Stimulated activated memory B cell treated with anti-CD40 and anti-IgM and Interleukin-4, amounts not matched to agents 10 μg/mL and 1 μg/mL and 100 μg/mL, for 72 hours (primary cell): ENCODE measurements around the gene NAV2.

ENCODE experiments used
- ATAC-seq: fragments of 150-1000 bp; cut with Tn5 transposase; 2 replicates; pipeline ENCODE4 v1.10.0; 2021
- H3K27ac Mint-ChIP-seq: one replicate; pipeline ENCODE4 v1.8.0; 2022; ENCODE audit warnings: mild to moderate bottlenecking, mixed read lengths
- H3K27me3 Mint-ChIP-seq: one replicate; pipeline ENCODE4 v1.8.0; 2022; ENCODE audit warnings: mixed read lengths
- H3K36me3 Mint-ChIP-seq: one replicate; pipeline ENCODE4 v1.8.0; 2022; ENCODE audit warnings: mixed read lengths
- H3K4me1 Mint-ChIP-seq: one replicate; pipeline ENCODE4 v1.8.0; 2022; ENCODE audit warnings: mixed read lengths
- H3K4me3 Mint-ChIP-seq: one replicate; pipeline ENCODE4 v1.8.0; 2022; ENCODE audit warnings: mild to moderate bottlenecking, moderate library complexity, mixed read lengths
- H3K9me3 Mint-ChIP-seq: one replicate; pipeline ENCODE4 v1.8.0; 2022; ENCODE audit warnings: mixed read lengths

NAV2 gene

DNA sequence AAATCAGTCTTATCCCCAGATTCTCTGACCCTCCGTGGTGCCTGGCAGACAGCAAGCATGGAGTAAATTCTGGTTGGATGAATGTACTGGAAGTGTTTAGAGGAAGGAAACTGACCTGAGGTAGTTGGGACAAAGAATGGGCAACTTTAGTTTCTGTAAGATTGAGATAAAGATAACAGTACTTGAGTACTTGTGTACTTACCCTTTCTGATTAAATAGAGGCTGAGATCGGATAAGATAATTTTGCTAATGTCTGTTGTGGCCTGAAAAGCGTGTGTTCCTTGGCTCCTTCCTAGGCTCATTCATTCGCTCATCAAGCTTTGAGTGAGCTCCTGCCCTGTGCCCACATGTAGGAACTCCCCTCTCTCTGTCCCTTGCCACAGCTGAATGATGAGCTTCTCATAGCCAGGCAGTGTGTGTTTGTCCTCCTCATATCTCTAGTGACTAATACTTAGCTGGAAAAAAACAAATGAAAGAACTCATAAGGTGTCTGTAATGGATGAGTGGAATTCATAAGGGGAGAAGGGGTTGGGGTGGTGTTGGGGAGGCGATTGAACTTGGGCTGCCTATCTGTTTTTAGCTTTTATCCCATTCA is 329.5 kb downstream of the NAV2 start:
- Mint-ChIP-seq H3K9me3 (no peaks in the 10 kb centered on the region), H3K27me3 (peaks cover 39% of the 10 kb centered on the region), H3K4me1 (peaks cover 10% of the 10 kb centered on the region), H3K36me3 (no peaks in the 10 kb centered on the region), H3K27ac (no peak overlapping the region), H3K4me3 (no peak overlapping the region)
- no peak for ATAC-seq

- Mint-ChIP-seq H3K4me3 (no peak overlapping the region), H3K27ac (no peak overlapping the region), H3K9me3 (no peaks in the 10 kb centered on the region), H3K27me3 (peaks cover 38% of the 10 kb centered on the region), H3K4me1 (peaks cover 14% of the 10 kb centered on the region), H3K36me3 (no peaks in the 10 kb centered on the region)
- no peak for ATAC-seq
Observed at GRCh38 chr11:20042811-20043341, 330.2 kb downstream of the NAV2 start.

DNA sequence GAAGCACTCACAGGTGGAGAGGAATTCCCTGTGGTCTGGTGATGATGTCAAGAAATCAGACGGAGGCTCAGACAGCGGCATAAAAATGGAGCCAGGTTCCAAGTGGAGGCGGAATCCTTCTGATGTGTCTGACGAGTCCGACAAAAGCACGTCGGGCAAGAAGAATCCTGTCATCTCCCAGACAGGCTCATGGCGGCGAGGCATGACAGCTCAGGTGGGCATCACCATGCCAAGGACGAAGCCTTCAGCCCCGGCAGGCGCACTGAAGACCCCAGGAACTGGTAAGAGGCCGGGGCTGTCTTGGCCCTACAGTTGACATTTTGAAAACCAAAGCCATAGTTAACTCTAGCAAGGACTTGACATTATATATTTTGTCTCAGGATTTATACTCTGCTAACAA is 331.4 kb downstream of the NAV2 start:
- Mint-ChIP-seq H3K4me3 (no peak overlapping the region), H3K27me3 (peaks cover 30% of the 10 kb centered on the region), H3K4me1 (peaks cover 14% of the 10 kb centered on the region), H3K36me3 (peaks cover 3% of the 10 kb centered on the region), H3K27ac (no peak overlapping the region), H3K9me3 (no peaks in the 10 kb centered on the region)
- no peak for ATAC-seq

DNA sequence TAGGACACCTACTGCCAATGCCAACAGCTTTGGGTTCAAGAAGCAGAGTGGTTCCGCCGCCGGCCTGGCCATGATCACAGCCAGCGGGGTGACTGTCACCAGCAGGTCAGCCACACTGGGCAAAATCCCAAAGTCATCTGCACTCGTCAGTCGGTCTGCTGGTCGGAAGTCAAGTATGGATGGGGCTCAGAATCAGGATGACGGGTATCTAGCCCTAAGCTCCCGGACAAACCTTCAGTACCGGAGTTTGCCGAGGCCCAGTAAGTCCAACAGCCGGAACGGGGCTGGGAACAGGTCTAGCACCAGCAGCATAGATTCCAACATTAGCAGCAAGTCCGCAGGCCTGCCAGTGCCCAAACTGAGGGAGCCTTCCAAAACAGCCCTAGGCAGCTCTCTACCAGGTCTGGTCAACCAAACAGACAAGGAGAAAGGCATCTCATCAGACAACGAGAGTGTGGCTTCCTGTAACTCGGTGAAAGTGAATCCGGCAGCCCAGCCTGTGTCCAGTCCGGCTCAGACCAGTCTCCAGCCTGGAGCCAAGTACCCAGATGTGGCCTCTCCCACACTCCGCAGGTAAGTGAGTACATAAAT is 332.6 kb downstream of the NAV2 start:
- Mint-ChIP-seq H3K36me3 (peaks cover 5% of the 10 kb centered on the region), H3K27me3 (peaks cover 18% of the 10 kb centered on the region), H3K4me1 (peaks cover 14% of the 10 kb centered on the region), H3K9me3 (no peaks in the 10 kb centered on the region), H3K27ac (no peak overlapping the region), H3K4me3 (no peak overlapping the region)
- ATAC-seq: no peak

DNA sequence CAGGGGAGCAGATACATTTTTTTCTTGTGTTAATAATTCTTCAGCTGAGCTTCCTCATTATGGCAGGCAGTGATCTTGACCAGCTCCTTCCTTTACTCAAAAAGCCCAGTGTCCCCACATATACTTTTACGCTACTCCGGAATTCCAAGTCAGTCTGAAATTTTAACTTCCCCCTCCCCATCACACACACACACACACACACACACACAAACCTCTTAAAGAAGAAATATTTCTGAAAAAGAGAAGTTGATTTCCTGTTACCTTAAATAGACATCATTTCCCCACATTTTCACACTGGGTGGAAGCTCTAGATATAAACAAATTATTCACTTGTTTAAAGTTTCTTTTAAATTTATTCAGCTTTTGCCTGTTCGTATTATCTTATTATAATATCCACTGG is 333.8 kb downstream of the NAV2 start:
- Mint-ChIP-seq H3K4me3 (no peak overlapping the region), H3K36me3 (peaks cover 5% of the 10 kb centered on the region), H3K4me1 (peaks cover 14% of the 10 kb centered on the region), H3K9me3 (no peaks in the 10 kb centered on the region), H3K27ac (no peak overlapping the region), H3K27me3 (peaks cover 12% of the 10 kb centered on the region)
- no peak for ATAC-seq

DNA sequence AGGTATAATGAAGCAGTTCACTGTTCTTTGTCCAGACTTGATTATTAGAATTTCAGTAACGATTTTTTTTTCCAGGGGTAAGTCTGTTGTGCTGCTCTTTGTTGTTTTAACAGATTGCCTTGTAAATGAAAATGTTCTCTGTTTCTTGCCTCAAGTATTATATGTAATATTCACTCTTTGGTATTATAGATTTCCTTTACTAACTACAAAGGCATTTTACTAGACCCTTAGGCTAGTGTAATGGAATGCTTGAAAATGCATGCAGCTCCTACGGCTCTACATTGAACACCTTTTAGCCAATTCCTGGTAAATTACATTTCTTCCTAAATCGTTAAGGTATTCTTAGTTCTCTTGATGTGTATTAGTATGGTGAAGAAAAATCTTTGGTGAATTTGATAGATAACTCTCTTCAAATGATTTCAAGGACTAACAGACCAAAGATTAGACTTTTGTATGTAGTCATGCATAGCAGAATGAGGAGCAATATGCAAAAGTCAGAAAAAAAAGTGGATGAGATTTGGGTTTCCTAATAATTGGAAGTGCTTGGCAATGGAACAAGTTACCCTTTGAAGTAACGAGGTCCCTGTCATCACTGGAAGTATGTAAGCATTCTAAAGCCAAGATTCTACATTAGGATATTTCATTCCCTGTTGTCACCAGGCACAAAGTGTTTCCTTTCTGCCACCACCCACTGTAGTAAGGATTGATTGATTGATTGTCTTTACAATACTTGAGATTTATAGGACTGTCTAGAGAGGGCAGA is 334.6 kb downstream of the NAV2 start:
- Mint-ChIP-seq H3K36me3 (peaks cover 5% of the 10 kb centered on the region), H3K27me3 (peaks cover 12% of the 10 kb centered on the region), H3K4me3 (no peak overlapping the region), H3K9me3 (no peaks in the 10 kb centered on the region), H3K4me1 (peaks cover 14% of the 10 kb centered on the region), H3K27ac (no peak overlapping the region)
- ATAC-seq: no peak

- H3K27me3 Mint-ChIP-seq: peaks cover 10% of the 10 kb centered on the region
- H3K4me1 Mint-ChIP-seq: peaks cover 14% of the 10 kb centered on the region
- ATAC-seq: no peak
- peaks cover 5% of the 10 kb centered on the region for H3K36me3 Mint-ChIP-seq
- no peak overlapping the region for H3K4me3 Mint-ChIP-seq
- no peaks in the 10 kb centered on the region for H3K9me3 Mint-ChIP-seq
- H3K27ac Mint-ChIP-seq: no peak overlapping the region
Observed at GRCh38 chr11:20047769-20048154, 335.1 kb downstream of the NAV2 start.

DNA sequence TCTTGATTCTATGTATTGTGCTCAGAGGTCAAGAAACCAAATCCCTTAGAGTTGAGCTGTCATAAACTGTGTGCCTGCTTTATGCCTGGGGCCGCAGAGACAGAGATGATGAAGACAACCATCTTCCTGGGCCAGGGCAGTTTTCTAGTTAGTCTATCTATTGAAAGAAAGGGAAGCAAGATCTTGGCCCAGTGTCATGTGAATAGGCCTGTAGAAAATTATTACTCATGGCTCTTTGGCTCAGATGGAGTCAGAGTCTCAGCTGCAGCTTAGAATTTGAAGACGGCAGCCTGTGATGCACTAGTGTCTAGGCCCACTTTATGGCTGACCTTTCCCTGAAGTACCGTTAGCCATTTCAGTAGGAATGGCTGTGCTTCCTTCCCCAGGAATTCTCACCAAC is 335.6 kb downstream of the NAV2 start:
- Mint-ChIP-seq H3K27ac (no peak overlapping the region), H3K36me3 (peaks cover 5% of the 10 kb centered on the region), H3K4me1 (peaks cover 14% of the 10 kb centered on the region), H3K27me3 (peaks cover 5% of the 10 kb centered on the region), H3K9me3 (no peaks in the 10 kb centered on the region), H3K4me3 (no peak overlapping the region)
- no peak for ATAC-seq

- ATAC-seq: no peak
- Mint-ChIP-seq H3K27me3 (peaks cover under 1% of the 10 kb centered on the region), H3K4me3 (no peak overlapping the region), H3K4me1 (peaks cover 14% of the 10 kb centered on the region), H3K9me3 (no peaks in the 10 kb centered on the region), H3K36me3 (peaks cover 5% of the 10 kb centered on the region), H3K27ac (no peak overlapping the region)
Observed at GRCh38 chr11:20048707-20049106, 336.1 kb downstream of the NAV2 start.

DNA sequence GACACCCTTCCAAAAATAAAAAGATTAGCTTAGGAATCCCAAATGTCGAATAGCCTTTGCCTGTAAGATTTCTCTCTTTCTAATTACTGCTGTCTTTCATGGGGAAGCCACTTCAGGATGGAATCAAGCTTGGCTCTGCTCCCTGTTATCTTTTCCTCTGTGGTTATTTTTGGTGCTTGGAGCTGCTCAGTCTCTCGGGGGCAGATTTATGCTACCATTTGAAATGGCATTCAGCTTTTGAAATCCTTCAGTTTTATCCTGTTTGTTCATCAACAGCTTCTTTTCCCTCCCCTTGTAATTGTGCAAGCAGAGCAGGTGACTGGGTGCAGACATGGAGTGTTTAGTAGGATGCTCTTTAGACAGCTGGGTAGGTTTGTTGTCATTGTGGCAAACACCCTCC is 336.6 kb downstream of the NAV2 start:
- no peaks in the 10 kb centered on the region for H3K27me3 Mint-ChIP-seq
- peaks cover 14% of the 10 kb centered on the region for H3K4me1 Mint-ChIP-seq
- H3K9me3 Mint-ChIP-seq: no peaks in the 10 kb centered on the region
- H3K4me3 Mint-ChIP-seq: no peak overlapping the region
- peaks cover 5% of the 10 kb centered on the region for H3K36me3 Mint-ChIP-seq
- ATAC-seq: no peak
- no peak overlapping the region for H3K27ac Mint-ChIP-seq

DNA sequence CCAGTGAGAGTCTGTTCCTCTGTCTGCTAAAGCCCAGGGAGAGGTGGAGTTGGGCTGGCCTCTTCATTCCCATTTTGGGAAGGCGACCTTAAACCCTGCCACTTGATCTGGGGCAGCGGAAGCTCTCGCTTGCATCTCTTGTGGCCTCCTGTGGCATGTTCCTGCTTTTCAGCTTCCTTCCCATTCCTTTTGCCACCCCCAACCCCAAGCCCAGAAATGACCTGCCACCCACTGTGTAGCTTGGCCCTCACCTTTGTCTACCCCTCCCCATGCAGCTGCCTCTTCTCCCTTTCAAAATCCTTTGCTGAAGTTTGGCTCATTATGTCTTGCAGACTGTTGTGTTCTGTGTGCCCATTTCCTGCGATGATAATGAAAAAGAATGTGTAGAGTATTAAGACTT is 337.4 kb downstream of the NAV2 start:
- no peak overlapping the region for H3K4me3 Mint-ChIP-seq
- peaks cover 5% of the 10 kb centered on the region for H3K36me3 Mint-ChIP-seq
- H3K27me3 Mint-ChIP-seq: no peaks in the 10 kb centered on the region
- no peak for ATAC-seq
- peaks cover 14% of the 10 kb centered on the region for H3K4me1 Mint-ChIP-seq
- no peak overlapping the region for H3K27ac Mint-ChIP-seq
- no peaks in the 10 kb centered on the region for H3K9me3 Mint-ChIP-seq

DNA sequence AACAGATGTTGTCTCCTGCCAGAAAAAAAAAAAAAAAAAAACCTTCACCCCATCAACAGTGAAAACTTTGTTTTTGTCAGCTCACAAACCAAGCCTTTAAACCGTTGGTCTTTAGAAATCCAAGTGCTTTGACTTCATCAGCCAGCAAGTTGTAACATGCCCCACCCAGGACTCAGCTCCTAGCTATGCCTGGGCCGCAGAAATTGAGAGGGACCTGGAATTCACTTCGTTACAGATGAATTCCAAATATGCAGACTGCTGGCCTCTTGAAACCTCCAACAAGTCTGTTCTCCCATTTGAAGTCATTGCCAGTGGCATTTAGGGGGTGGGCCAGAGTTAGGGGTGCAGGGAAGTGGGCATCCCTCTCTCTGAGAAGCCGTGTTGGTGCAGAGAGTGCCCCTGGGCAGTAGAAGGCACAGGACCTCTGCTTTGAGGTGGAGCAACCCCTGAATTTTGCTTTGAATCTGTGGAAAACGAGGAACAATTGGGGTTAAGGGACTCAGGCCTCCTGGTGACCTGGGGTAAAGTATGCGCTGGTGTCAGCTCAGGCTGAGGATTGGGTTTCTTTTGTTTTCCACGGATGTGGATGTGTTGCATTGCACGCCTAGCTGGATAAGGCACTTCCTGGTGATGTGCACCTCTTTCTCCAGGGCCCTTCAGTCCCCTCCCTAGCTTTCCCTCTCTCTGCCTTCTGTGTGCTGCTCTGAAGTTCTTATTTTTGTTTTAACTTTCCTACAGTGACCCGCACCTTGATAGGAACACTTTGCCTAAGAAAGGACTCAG is 338.1 kb downstream of the NAV2 start:
- Mint-ChIP-seq H3K36me3 (peaks cover 5% of the 10 kb centered on the region), H3K27me3 (no peaks in the 10 kb centered on the region), H3K4me3 (no peak overlapping the region), H3K27ac (no peak overlapping the region), H3K4me1 (peaks cover 14% of the 10 kb centered on the region), H3K9me3 (no peaks in the 10 kb centered on the region)
- ATAC-seq: no peak

DNA sequence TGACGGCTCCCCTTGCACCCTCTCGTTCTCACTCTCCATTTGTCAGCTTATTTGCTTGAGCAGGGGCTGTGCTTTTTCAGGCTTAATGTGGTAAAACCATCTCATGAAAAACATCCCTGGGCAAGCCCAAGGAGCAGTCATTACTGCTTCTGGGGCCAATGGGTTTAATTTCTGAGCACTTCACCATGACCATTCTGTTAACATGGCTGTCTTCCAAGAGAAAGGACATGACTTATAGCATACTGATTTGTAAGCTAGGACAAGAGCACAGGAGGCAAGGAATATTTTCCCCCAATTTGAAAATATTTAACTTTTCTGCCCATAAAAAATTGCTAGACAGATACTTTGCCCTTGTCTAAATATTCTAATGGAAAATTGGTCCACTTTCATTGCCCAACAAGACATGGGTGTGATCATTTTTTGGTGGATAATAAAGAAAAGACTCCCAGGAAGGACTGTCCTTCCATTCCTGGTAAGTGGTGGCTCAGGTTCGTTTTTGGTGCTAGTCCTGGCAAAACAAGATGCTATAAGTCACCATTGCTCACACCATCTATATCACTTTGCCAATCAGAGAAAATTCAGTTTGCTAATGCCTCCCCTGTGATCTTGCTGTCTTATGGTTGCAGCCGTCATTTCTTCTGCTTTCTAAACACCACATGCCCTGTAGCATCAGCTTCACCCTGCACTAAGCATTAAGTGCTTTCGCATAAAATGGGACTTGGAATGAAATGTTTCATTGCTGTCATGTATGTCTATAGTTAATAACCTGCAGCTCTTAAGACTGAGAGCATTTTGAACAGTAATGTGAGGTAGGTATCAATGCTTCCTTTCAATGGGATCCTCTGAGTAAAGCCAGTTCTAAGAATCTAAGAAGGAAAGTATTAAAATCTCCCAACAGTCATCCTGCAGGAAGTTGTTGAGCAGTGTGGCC is 339.1 kb downstream of the NAV2 start:
- no peaks in the 10 kb centered on the region for H3K27me3 Mint-ChIP-seq
- H3K27ac Mint-ChIP-seq: no peak overlapping the region
- H3K4me3 Mint-ChIP-seq: no peak overlapping the region
- no peaks in the 10 kb centered on the region for H3K9me3 Mint-ChIP-seq
- H3K4me1 Mint-ChIP-seq: peaks cover 7% of the 10 kb centered on the region
- no peak for ATAC-seq
- peaks cover 5% of the 10 kb centered on the region for H3K36me3 Mint-ChIP-seq

DNA sequence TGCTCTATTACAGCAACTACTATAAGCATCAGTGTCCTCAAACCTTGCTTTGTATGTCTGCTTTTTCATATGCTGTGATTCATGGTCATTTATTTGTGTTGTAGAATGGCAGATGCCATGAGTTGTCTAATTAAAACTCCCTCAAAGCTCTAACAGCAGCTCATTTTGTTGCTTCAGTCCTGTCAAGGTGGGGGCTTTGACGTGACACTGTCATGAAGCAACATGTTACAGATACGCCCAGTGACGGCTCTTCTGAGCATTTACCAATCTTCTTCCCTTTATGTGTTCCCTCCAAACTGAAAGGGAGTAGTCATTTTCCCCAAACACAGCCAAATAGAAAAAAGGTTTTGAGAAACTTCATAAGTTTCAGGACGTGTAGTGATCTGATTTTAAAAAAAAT is 340.9 kb downstream of the NAV2 start:
- Mint-ChIP-seq H3K27ac (no peak overlapping the region), H3K36me3 (peaks cover 5% of the 10 kb centered on the region), H3K9me3 (no peaks in the 10 kb centered on the region), H3K4me3 (no peak overlapping the region), H3K27me3 (no peaks in the 10 kb centered on the region), H3K4me1 (no peaks in the 10 kb centered on the region)
- no peak for ATAC-seq
